WERI-Rb-1 (cell line): ENCODE results near the gene PLEKHG3.
A peak's percentile ranks its signal among the peaks of the same experiment; 100 is the strongest.

Source experiments
- DNase-seq: peaks from one replicate; pipeline ENCODE4 v3.0.0-alpha.2; 2020
- H3K27ac ChIP-seq: fragments of 250-450 bp; sonication (Bioruptor Pico); 2 replicates; pipeline ENCODE4 v1.5.1; 2020; ENCODE audit warnings: mild to moderate bottlenecking, moderate library complexity
- H3K27me3 ChIP-seq: fragments of 250-450 bp; sonication (Bioruptor Pico); 2 replicates; pipeline ENCODE4 v1.5.1; 2021; ENCODE audit warnings: mild to moderate bottlenecking, low read depth, moderate library complexity; ENCODE audit not compliant: insufficient read depth, severe bottlenecking
- H3K36me3 ChIP-seq: fragments of 250-450 bp; sonication (Bioruptor Pico); 2 replicates; pipeline ENCODE4 v1.5.1; 2020; ENCODE audit warnings: mild to moderate bottlenecking, moderate library complexity
- H3K4me3 ChIP-seq: 2 replicates; pipeline ENCODE4 v1.5.1; 2011; ENCODE audit warnings: low read depth, mild to moderate bottlenecking, control low read depth, low read length
- H3K9me3 ChIP-seq: fragments of 250-450 bp; sonication (Bioruptor Pico); 2 replicates; pipeline ENCODE4 v1.5.1; 2021; ENCODE audit warnings: mild to moderate bottlenecking, moderate library complexity; ENCODE audit not compliant: severe bottlenecking
- TF ChIP-seq, protein P1 (sequence below): IDR thresholded peaks from 2 replicates; pipeline ENCODE4 v1.5.1; 2011; ENCODE audit warnings: low read depth, mild to moderate bottlenecking, control low read depth, inconsistent platforms, low read length

The PLEKHG3 gene

DNA sequence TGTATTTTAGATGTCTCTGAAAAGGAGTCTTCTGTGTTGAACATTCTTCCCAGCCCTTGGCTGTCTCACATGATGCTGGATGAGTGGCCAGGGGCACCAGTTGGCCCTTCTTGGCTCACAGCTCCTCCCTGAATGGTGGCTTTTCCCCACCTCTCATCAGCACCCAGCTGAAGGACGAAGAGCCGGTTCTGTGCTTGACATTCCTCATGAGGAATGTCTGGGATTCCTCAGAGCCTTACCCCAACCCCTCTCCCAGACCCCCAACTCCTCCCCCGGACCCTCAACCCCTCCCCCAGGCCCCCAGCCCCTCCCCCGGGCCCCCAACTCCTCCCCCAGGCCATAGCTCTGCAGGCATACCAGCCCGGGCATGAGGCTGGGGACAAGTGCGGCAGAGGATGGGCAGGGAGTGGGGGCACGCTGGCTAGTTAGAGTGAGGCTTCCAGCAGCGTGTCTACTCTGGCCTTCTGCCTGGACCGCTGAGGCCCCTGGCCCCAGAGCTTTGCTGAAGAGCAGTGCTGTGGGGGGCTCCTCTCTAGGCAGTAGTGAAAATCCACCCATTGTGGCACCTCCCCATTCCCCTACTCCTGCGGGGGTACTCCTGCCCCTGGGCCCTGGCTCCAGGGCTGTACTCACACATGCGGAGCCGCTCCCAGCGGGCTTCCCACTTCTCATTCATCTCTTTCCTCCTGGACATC is 64.3 kb downstream of the PLEKHG3 start:
- no peak for DNase-seq
- Histone ChIP-seq H3K4me3 (no peak overlapping the region), H3K36me3 (no peaks in the 10 kb centered on the region), H3K27ac (no peak overlapping the region), H3K9me3 (peaks cover 4% of the 10 kb centered on the region), H3K27me3 (no peaks in the 10 kb centered on the region)
- TF ChIP-seq, protein P1, sequence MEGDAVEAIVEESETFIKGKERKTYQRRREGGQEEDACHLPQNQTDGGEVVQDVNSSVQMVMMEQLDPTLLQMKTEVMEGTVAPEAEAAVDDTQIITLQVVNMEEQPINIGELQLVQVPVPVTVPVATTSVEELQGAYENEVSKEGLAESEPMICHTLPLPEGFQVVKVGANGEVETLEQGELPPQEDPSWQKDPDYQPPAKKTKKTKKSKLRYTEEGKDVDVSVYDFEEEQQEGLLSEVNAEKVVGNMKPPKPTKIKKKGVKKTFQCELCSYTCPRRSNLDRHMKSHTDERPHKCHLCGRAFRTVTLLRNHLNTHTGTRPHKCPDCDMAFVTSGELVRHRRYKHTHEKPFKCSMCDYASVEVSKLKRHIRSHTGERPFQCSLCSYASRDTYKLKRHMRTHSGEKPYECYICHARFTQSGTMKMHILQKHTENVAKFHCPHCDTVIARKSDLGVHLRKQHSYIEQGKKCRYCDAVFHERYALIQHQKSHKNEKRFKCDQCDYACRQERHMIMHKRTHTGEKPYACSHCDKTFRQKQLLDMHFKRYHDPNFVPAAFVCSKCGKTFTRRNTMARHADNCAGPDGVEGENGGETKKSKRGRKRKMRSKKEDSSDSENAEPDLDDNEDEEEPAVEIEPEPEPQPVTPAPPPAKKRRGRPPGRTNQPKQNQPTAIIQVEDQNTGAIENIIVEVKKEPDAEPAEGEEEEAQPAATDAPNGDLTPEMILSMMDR, result no peak

DNA sequence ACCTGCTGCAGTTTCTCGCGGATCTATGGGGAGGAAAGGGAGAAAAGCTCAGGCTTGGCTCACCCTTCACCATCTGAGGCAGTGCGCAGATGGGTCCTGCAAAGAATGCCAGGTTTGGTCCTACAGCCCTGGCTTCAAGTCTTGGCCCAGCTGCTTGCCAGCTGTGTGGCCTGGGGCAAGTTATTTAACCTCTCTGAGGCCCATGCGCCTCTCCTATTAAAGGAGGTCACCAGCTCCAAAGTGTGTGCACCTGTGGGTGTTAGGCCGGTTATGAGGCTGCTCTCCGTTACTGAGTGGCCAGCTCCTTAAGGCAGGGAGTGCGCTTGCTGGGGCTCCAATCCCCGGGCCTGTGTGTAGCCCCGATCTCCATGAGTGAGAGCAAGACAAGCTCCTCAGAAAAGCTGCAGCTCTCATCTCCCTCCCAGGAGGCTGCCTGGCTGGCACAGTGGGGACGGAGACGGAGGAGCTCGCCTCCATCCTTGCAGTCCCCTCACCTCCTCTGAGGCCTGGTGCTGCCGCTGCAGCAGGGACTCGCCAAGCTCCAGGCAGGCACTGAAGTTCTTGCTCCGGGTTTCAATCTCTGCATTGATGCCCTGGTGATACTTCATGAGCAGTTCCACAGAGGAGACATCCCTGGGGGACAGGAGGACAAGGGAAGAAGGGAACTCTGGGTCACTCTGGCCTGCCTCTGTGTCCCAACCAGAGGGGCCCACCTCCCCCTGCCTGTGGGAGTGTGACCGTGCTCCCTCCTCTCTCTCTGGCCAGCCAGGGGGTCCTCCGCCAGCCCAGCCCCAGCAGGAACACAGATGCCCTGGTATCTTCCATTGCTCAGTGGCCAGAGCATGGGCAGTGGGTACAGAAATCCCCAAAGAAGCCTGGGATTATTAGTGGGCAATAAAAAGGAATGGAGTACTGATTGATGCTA is 65.1 kb downstream of the PLEKHG3 start:
- H3K36me3 ChIP-seq, result no peaks in the 10 kb centered on the region
- H3K27ac ChIP-seq, result no peak overlapping the region
- H3K4me3 ChIP-seq, result no peak overlapping the region
- DNase-seq, result no peak
- peaks cover 8% of the 10 kb centered on the region for H3K9me3 ChIP-seq
- H3K27me3 ChIP-seq, result no peaks in the 10 kb centered on the region
- TF ChIP-seq, protein P1, result no peak

GRCh38 chr14:64770751-64771150 is 66.5 kb downstream of the PLEKHG3 start:
- DNase-seq, result no peak
- Histone ChIP-seq H3K27me3 (no peaks in the 10 kb centered on the region), H3K4me3 (no peak overlapping the region), H3K27ac (no peak overlapping the region), H3K36me3 (no peaks in the 10 kb centered on the region), H3K9me3 (peaks cover 15% of the 10 kb centered on the region)
- TF ChIP-seq, protein P1, result no peak

DNA sequence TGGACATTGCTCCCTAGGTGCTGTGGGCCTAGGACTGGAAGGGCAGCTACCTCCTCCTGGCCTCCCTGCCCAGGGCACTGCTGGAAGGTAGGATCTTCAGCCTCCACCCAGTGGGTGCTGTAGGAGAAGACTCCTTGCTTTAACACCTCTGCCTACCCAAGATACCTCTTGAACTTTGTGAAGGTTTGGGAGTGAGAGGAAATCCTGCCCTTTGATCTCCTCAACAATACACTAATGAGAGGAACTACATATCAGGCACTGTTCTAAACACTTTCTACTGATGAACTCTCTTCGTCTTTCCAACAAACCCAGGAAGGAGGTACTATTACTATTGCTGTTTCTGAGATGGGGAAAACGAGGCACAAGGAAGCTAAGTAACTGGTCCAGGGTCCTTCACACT is 66.9 kb downstream of the PLEKHG3 start:
- Histone ChIP-seq H3K36me3 (no peaks in the 10 kb centered on the region), H3K27me3 (no peaks in the 10 kb centered on the region), H3K4me3 (no peak overlapping the region), H3K9me3 (peaks cover 15% of the 10 kb centered on the region), H3K27ac (no peak overlapping the region)
- TF ChIP-seq, protein P1, result no peak
- no peak for DNase-seq

- no peaks in the 10 kb centered on the region for H3K36me3 ChIP-seq
- peaks cover 15% of the 10 kb centered on the region for H3K9me3 ChIP-seq
- H3K27me3 ChIP-seq, result no peaks in the 10 kb centered on the region
- H3K4me3 ChIP-seq, result no peak overlapping the region
- peak; percentile 67 for DNase-seq
- TF ChIP-seq, protein P1, result peak; percentile 78
- no peak overlapping the region for H3K27ac ChIP-seq
These were observed 68.2 kb downstream of the PLEKHG3 start for GRCh38 chr14:64772397-64772950.
